ENCODE data around the gene POGK.

The POGK gene

DNA sequence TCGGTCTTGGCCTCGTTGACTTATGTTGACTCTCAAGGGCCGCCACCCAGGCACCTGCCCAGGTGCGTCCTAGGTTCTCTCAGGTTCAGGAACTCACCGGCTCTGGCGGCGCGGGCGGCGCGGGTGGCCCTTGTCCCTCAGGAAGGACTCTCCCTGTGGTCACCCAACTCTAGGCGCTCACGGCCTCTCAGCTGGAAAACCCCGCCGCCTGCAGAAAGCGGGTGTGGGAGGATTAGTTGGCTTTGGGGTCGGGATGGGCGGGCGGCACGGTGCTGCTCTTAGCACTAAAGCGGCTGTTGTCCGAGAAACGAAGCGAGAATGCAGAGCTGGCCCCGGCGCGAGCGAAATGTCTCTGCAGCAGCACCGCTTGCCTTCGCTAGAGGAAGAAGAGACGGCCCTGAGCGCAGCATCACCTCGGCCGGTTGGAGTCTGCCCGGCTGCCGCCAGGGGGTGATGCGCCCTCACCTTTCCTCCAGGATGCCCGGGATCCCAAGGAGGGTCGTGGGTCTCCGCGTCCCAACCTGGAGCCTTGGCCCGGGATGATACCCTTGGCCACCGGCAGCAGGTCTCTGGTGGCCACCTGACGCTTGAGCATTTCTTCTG is 44.9 kb downstream of the POGK start:
- Histone ChIP-seq H3K9ac (ENCODE audit: low read length) (no peak overlapping the region), H3K4me3 (ENCODE audit: low read length) (no peak overlapping the region), H3K27me3 (ENCODE audit: control insufficient read depth, insufficient read depth, low read length) (peaks cover 18% of the 10 kb centered on the region), H3K36me3 (ENCODE audit: control insufficient read depth, insufficient read depth, low read length) (no peaks in the 10 kb centered on the region), H3K4me1 (ENCODE audit: control insufficient read depth, insufficient read depth, low read length) (peaks cover 8% of the 10 kb centered on the region), H3K9me3 (ENCODE audit: control insufficient read depth, low read length) (no peaks in the 10 kb centered on the region)

DNA sequence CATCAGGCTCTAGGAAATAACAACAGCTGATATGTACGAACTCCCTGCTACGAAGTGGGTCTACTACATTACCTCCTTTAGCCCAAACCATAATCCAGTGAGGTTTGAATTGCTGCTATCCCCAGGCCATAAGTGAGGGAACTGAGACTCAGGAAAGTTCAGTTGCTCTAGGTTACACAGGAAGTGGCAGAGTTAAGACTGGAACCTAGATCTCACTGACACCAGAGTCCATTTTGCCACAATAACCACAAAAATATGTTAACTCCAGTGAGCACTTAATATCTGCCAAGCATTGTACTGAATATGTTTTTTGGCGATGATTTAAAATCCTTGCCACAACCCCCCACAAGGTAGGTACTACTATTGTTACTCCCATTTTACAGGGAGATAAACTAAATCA is 45.7 kb downstream of the POGK start:
- Histone ChIP-seq H3K4me3 (ENCODE audit: low read length) (no peak overlapping the region), H3K9me3 (ENCODE audit: control insufficient read depth, low read length) (no peaks in the 10 kb centered on the region), H3K36me3 (ENCODE audit: control insufficient read depth, insufficient read depth, low read length) (no peaks in the 10 kb centered on the region), H3K4me1 (ENCODE audit: control insufficient read depth, insufficient read depth, low read length) (peaks cover 8% of the 10 kb centered on the region), H3K27me3 (ENCODE audit: control insufficient read depth, insufficient read depth, low read length) (peaks cover 18% of the 10 kb centered on the region), H3K9ac (ENCODE audit: low read length) (no peak overlapping the region)

GRCh38 chr1:166888373-166889111 is 49.3 kb downstream of the POGK start:
- H3K4me1 ChIP-seq (ENCODE audit: control insufficient read depth, insufficient read depth, low read length), result peaks cover 7% of the 10 kb centered on the region
- no peak overlapping the region for H3K4me3 ChIP-seq (ENCODE audit: low read length)
- no peak overlapping the region for H3K9ac ChIP-seq (ENCODE audit: low read length)
- H3K9me3 ChIP-seq (ENCODE audit: control insufficient read depth, low read length), result no peaks in the 10 kb centered on the region
- H3K27me3 ChIP-seq (ENCODE audit: control insufficient read depth, insufficient read depth, low read length), result peaks cover 17% of the 10 kb centered on the region
- H3K36me3 ChIP-seq (ENCODE audit: control insufficient read depth, insufficient read depth, low read length), result no peaks in the 10 kb centered on the region

- Histone ChIP-seq H3K27me3 (ENCODE audit: control insufficient read depth, insufficient read depth, low read length) (peaks cover 7% of the 10 kb centered on the region), H3K4me1 (ENCODE audit: control insufficient read depth, insufficient read depth, low read length) (no peaks in the 10 kb centered on the region), H3K9ac (ENCODE audit: low read length) (no peak overlapping the region), H3K4me3 (ENCODE audit: low read length) (no peak overlapping the region), H3K9me3 (ENCODE audit: control insufficient read depth, low read length) (no peaks in the 10 kb centered on the region), H3K36me3 (ENCODE audit: control insufficient read depth, insufficient read depth, low read length) (no peaks in the 10 kb centered on the region)
Measured at GRCh38 chr1:166889776-166890175, 50.5 kb downstream of the POGK start.

DNA sequence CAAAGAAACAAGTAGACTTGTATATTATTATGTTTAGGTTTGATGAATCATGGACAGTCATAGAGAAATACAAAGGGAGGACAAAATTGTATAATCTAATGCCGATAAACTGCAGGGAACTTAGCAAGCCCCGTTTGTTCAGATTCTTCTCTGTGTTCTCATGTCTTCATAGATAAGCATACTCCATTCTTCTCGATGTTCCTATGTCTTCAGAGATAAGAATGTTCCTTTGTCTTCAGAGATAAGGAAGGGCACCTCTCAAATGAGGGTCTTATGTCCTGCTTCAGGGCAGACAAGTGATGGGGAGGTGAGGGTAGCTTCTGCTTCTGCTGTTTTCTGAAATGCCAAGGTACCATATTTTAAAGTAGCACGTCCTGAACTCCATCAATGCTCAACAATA is 56.5 kb downstream of the POGK start:
- Histone ChIP-seq H3K4me1 (ENCODE audit: control insufficient read depth, insufficient read depth, low read length) (no peaks in the 10 kb centered on the region), H3K9ac (ENCODE audit: low read length) (no peak overlapping the region), H3K27me3 (ENCODE audit: control insufficient read depth, insufficient read depth, low read length) (peaks cover 4% of the 10 kb centered on the region), H3K4me3 (ENCODE audit: low read length) (no peak overlapping the region), H3K36me3 (ENCODE audit: control insufficient read depth, insufficient read depth, low read length) (no peaks in the 10 kb centered on the region), H3K9me3 (ENCODE audit: control insufficient read depth, low read length) (no peaks in the 10 kb centered on the region)

GRCh38 chr1:166899769-166900168 is 60.5 kb downstream of the POGK start:
- no peaks in the 10 kb centered on the region for H3K4me1 ChIP-seq (ENCODE audit: control insufficient read depth, insufficient read depth, low read length)
- H3K27me3 ChIP-seq (ENCODE audit: control insufficient read depth, insufficient read depth, low read length), result peaks cover 2% of the 10 kb centered on the region
- H3K36me3 ChIP-seq (ENCODE audit: control insufficient read depth, insufficient read depth, low read length), result no peaks in the 10 kb centered on the region
- H3K9ac ChIP-seq (ENCODE audit: low read length), result no peak overlapping the region
- H3K9me3 ChIP-seq (ENCODE audit: control insufficient read depth, low read length), result no peaks in the 10 kb centered on the region
- H3K4me3 ChIP-seq (ENCODE audit: low read length), result no peak overlapping the region

DNA sequence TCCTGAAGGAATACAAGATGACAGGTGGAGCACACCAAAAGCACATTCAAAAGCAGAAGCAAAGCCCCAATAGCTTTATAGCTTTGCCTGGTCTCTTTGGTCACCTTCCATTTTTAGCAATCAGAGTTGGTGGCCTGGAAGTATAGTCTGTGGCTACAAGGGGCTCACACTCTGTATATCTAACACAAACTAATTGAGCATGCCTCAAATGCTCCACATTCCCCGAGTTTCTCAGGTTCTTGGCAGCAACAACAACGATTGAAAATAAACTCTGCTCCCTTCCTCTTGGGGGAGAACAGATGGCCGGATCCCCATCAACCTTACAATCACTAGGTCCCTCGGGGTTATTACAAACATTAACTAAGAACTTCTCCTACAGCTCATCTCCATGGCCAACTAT is 61.7 kb downstream of the POGK start:
- Histone ChIP-seq H3K27me3 (ENCODE audit: control insufficient read depth, insufficient read depth, low read length) (no peaks in the 10 kb centered on the region), H3K9me3 (ENCODE audit: control insufficient read depth, low read length) (no peaks in the 10 kb centered on the region), H3K9ac (ENCODE audit: low read length) (no peak overlapping the region), H3K36me3 (ENCODE audit: control insufficient read depth, insufficient read depth, low read length) (no peaks in the 10 kb centered on the region), H3K4me3 (ENCODE audit: low read length) (no peak overlapping the region), H3K4me1 (ENCODE audit: control insufficient read depth, insufficient read depth, low read length) (no peaks in the 10 kb centered on the region)

GRCh38 chr1:166902279-166902678 is 63.0 kb downstream of the POGK start:
- no peak overlapping the region for H3K4me3 ChIP-seq (ENCODE audit: low read length)
- no peaks in the 10 kb centered on the region for H3K36me3 ChIP-seq (ENCODE audit: control insufficient read depth, insufficient read depth, low read length)
- H3K9ac ChIP-seq (ENCODE audit: low read length), result no peak overlapping the region
- H3K9me3 ChIP-seq (ENCODE audit: control insufficient read depth, low read length), result no peaks in the 10 kb centered on the region
- no peaks in the 10 kb centered on the region for H3K27me3 ChIP-seq (ENCODE audit: control insufficient read depth, insufficient read depth, low read length)
- H3K4me1 ChIP-seq (ENCODE audit: control insufficient read depth, insufficient read depth, low read length), result no peaks in the 10 kb centered on the region

DNA sequence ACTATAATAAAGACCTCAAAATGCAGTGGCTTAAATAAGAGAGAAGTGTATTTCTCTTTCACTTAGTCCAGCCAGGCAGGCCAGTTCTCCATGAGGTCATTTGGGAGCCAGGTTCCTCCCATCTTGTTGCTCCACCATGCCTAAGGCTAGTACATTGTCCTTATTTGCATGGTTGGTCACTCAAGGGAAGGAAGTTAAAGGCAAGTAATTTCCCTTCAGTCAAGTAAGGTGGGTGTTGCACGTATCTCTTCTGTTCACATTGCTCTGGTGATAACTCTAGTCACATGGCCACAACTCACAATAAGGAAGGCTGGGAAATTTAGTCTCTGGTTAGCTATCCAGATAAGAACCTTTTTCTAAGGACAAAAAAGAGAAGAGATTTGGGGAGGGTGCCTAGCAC is 64.0 kb downstream of the POGK start:
- Histone ChIP-seq H3K4me1 (ENCODE audit: control insufficient read depth, insufficient read depth, low read length) (no peaks in the 10 kb centered on the region), H3K9me3 (ENCODE audit: control insufficient read depth, low read length) (no peaks in the 10 kb centered on the region), H3K9ac (ENCODE audit: low read length) (no peak overlapping the region), H3K4me3 (ENCODE audit: low read length) (no peak overlapping the region), H3K27me3 (ENCODE audit: control insufficient read depth, insufficient read depth, low read length) (no peaks in the 10 kb centered on the region), H3K36me3 (ENCODE audit: control insufficient read depth, insufficient read depth, low read length) (no peaks in the 10 kb centered on the region)

DNA sequence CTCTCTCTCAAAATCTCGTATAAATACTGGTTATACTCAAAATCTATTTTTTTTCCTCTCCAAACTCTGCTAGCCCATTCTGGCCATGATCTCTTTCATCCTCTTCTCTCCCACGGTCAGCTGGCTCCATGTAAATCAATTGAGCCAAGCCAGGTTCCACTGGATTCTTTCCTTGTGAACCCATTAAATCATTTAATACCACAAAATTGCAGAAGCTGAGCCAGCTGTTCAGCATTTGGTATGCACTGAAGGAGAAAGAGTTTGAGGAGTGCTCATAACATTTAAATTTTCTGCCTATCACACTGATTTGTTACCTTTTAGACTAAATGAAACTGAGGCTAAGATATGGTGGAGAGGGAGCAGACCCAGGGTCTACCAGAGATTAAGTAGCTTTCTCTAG is 65.9 kb downstream of the POGK start:
- H3K27me3 ChIP-seq (ENCODE audit: control insufficient read depth, insufficient read depth, low read length), result no peaks in the 10 kb centered on the region
- no peak overlapping the region for H3K9ac ChIP-seq (ENCODE audit: low read length)
- H3K9me3 ChIP-seq (ENCODE audit: control insufficient read depth, low read length), result no peaks in the 10 kb centered on the region
- H3K36me3 ChIP-seq (ENCODE audit: control insufficient read depth, insufficient read depth, low read length), result no peaks in the 10 kb centered on the region
- H3K4me1 ChIP-seq (ENCODE audit: control insufficient read depth, insufficient read depth, low read length), result no peaks in the 10 kb centered on the region
- H3K4me3 ChIP-seq (ENCODE audit: low read length), result no peak overlapping the region

GRCh38 chr1:166905900-166906299 is 66.6 kb downstream of the POGK start:
- Histone ChIP-seq H3K4me3 (ENCODE audit: low read length) (no peak overlapping the region), H3K9ac (ENCODE audit: low read length) (no peak overlapping the region), H3K9me3 (ENCODE audit: control insufficient read depth, low read length) (no peaks in the 10 kb centered on the region), H3K36me3 (ENCODE audit: control insufficient read depth, insufficient read depth, low read length) (no peaks in the 10 kb centered on the region), H3K27me3 (ENCODE audit: control insufficient read depth, insufficient read depth, low read length) (no peaks in the 10 kb centered on the region), H3K4me1 (ENCODE audit: control insufficient read depth, insufficient read depth, low read length) (no peaks in the 10 kb centered on the region)

Data from mucosa of stomach (tissue), 1 donor.